Measurements from ENCODE around the gene FBXW7.

Gene FBXW7

GRCh38 chr4:152421576-152421975 is 114.3 kb downstream of the FBXW7 start:
- DNase-seq: no peak

GRCh38 chr4:152419809-152420208 is 116.1 kb downstream of the FBXW7 start:
- DNase-seq: no peak

- DNase-seq: no peak
Observed at GRCh38 chr4:152417673-152418072, 118.2 kb downstream of the FBXW7 start.

DNA sequence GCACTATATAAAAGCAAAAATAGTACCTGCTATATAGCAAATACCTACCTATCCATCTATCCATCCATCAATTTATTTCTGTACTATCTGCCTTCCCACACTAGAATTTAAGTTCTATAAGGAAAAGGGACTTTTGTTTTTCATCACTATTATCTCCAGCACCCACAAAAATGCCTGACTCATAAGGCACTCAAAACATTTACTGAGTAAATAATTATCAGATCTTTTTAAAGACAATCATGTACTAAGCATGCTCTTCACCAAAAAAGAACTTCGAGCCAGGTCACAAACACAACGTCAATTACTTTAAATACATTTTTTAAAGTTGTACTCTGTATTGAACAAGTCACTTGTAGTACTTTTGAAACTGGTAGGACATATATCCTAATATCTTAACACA is 119.9 kb downstream of the FBXW7 start:
- no peak for DNase-seq

GRCh38 chr4:152408514-152409327 is 127.2 kb downstream of the FBXW7 start:
- DNase-seq: peak in 1 of 2 experiments; percentile 79

GRCh38 chr4:152401424-152401823 is 134.5 kb downstream of the FBXW7 start:
- no peak for DNase-seq

GRCh38 chr4:152399246-152399645 is 136.6 kb downstream of the FBXW7 start:
- DNase-seq: no peak

- DNase-seq: peak in 1 of 2 experiments; percentile 65
Observed at GRCh38 chr4:152398060-152398459, 137.8 kb downstream of the FBXW7 start.

GRCh38 chr4:152394791-152395190 is 141.1 kb downstream of the FBXW7 start:
- DNase-seq: no peak

DNA sequence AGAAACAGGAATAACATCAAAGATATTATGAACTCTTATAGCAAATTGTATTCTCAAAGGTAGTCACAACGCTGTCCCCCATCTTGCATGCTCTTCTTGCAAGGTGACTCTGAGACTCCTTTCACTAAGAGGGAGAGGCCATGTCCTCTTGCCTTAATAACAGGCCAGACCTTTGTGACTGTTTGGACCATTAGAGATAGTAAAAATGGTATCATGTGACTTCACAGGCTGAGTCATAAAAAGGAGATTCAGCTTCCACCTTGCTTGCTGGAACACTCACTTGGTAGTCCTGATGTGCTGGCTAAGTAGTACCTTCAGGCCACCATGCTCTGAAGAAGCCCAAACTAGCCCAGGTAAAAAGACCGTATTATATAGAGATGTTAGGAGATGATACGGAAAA is 143.8 kb downstream of the FBXW7 start:
- no peak for DNase-seq

GRCh38 chr4:152390216-152390615 is 145.7 kb downstream of the FBXW7 start:
- DNase-seq: no peak

GRCh38 chr4:152389359-152389758 is 146.5 kb downstream of the FBXW7 start:
- no peak for DNase-seq

GRCh38 chr4:152385551-152385950 is 150.3 kb downstream of the FBXW7 start:
- peak in 1 of 2 experiments; percentile 25 for DNase-seq

DNA sequence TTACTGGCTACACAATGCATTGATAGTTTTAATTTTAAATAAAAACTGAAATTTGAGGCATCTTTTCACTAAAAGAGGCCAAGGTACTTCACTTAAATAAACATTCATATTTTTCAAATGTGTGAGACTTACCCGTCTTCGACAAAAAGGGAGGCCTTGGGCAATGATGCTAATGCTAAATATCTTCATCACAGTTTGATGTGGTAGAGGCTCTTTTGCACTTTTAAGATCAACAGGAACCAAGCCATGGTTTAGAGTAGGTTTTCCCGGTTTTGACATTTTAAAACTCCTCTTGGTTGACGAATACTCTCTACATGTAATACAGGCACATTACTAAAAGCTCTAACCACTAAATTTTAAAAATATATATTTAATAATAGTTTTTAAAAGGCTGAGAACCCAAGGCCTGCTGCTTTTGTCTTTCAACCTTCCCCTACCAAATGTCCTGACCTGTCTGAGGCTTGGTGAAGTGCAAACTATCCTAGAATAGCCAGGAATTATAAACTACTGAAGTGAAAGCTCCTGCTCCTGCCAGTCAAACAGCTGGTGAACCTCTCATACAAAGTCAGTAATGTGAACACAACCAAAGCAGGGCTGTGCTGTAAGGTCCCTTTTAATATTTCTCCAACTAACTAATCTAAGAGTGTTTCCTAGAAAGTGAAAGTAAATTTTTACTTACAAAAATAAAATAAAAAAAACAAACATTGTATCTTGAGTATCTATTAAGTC is 153.7 kb downstream of the FBXW7 start:
- DNase-seq: no peak

GRCh38 chr4:152380919-152381318 is 155.0 kb downstream of the FBXW7 start:
- no peak for DNase-seq

- no peak for DNase-seq
Observed at GRCh38 chr4:152380185-152380584, 155.7 kb downstream of the FBXW7 start.

GRCh38 chr4:152374606-152375285 is 161.1 kb downstream of the FBXW7 start:
- DNase-seq: no peak

DNA sequence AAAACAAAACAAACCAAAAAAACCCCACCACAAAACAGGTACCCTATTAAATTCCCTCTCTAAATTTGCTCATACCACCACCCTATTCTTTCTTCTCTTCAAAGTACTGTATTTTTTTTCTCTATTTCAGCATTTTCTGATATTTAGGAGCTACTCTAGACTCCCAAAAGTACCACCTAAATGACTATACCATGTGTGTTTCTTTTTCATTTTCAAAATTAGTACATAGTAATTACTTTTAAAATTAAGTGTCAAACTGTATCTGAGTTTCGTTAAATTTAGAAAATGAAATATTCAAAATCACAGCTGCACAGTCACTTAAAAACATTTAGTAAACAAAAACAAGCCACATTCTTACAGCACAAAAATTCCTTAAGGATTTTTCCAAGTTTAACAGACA is 161.7 kb downstream of the FBXW7 start:
- DNase-seq: no peak

DNA sequence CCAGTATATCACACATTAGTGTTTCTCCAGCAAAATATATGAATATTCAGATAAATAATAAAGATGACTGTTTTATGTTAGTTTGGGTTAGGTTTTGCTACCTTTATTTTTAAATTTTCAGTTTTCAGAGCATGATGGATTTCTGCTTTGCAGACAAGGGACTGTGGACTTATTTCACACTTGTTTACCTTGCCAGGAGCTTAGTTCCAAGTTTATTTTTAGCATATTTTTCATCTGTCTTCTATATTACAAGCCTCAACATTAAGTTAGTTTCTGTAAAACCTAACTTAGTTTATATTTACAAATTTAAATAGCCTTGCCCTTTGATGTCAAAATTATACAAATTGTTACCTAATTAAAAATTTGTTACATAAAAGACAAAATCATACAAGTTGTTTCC is 163.4 kb downstream of the FBXW7 start:
- DNase-seq: no peak

DNA sequence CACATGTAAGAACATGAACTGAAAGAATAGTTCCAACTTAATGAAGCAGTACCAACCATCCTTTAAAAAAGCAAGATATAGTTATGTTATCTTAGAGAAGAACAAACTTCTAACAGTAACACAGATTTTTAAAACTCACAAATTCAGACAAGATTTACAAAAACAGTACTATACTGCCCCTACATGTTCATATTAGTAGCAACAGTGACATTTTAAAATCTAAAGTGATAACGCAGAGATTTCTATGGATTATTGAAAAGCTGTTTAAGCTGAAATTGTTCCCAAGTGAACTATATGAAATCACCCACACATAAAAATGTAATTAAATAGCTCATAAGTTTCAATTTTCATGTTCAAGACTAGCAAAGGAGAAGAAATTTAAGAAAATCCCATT is 166.0 kb downstream of the FBXW7 start:
- DNase-seq: no peak

- peak in 1 of 2 experiments; percentile 28 for DNase-seq
Observed at GRCh38 chr4:152369203-152369901, 166.5 kb downstream of the FBXW7 start.

DNA sequence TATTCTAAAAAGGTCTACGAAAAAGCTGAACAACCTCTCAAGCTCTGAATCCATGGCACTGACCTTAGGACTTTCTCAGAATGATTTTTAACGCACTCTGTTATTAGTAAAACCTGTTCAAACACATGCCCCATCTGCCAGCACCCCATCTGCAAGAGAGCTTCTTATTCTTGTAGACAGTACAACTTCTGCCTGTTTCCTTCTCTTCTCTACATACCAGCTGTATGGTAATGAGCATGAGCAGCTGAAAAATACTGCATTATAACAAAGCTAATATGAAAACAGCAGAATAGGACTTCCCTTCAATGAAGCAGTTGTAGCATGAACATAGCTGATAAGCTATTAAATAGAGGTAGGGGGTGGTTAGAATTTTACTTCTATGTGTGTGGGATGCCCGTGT is 167.9 kb downstream of the FBXW7 start:
- DNase-seq: peak; percentile 80 to 89

GRCh38 chr4:152364883-152365282 is 171.0 kb downstream of the FBXW7 start:
- DNase-seq: no peak

All from NCI-H526 (cell line).